ENCODE measurements around the gene TIGD3. TPM values are rescaled to one million over a fixed set of nuclear protein-coding genes. Genes with fewer than 3 reads are reported as not detected.

The TIGD3 gene, protein sequence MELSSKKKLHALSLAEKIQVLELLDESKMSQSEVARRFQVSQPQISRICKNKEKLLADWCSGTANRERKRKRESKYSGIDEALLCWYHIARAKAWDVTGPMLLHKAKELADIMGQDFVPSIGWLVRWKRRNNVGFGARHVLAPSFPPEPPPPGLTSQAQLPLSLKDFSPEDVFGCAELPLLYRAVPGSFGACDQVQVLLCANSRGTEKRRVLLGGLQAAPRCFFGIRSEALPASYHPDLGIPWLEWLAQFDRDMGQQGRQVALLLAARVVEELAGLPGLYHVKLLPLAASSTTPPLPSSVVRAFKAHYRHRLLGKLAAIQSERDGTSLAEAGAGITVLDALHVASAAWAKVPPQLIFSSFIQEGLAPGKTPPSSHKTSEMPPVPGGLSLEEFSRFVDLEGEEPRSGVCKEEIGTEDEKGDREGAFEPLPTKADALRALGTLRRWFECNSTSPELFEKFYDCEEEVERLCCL
- polyA plus RNA-seq (ENCODE audit: insufficient read length in 12 of 12) = under 1 TPM in 9 of 12 donors, not detected in 3; 0.11 to 0.30 (median 0.24) TPM
- long read RNA-seq, donor 1, partial matches to known transcripts = 0 of 1 reads
- long read RNA-seq, donor 1, other reads (novel, unspliced or antisense) = 0 of 1 reads
- long read RNA-seq, donor 2 = 0 reads
- long read RNA-seq, donor 3 = 0 reads
- long read RNA-seq, donor 4 = 0 reads
- long read RNA-seq, donor 5 = 0 reads
- long read RNA-seq, donor 6 = 0 reads
- long read RNA-seq, donor 7 = 0 reads
- long read RNA-seq, donor 8, partial matches to known transcripts = 0 of 1 reads
- long read RNA-seq, donor 8, other reads (novel, unspliced or antisense) = 0 of 1 reads
- long read RNA-seq, donor 9 = 0 reads
- long read RNA-seq, donor 10 = 0 reads
- long read RNA-seq, donor 11 = 0 reads

DNA sequence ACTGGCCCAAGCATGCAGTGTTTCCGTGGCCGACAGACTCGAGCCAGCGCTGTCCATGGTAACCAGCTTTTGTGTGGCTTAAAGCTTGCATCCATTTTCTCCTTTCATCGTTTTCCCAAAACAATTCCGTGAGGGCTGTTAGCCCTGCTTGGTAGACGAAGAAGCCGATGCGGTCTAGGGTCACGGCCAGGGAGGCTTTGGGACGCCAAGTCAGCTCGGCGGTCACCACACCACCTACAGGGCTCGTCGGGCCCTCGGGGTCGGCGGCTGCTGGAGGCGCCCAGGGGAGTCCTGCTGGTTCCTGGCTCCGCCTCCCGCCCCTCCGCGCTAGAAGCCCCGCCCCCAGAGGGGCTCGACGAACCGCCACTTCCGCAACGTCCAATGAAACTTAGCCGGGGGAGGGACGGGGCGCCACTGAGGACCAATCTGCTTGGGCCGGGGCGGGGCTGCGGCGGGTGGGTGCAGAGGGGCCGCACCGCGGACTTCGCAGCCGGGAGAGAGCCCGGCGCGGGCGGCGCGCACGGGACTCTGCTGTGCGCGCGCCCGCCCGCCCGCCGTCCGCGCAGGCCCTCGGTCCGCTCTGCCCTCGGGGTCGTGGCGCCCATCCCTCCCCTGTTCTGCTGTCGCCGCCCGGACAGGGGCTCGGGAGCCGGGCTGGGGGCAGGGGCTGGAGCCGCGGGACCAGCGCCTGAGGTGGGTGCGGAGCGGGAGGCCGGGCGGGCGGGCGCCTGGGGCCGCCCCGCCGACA is at the start of gene TIGD3:
TSS of gene TIGD3 (plus strand) at position 487 of the 748 bp plus-strand sequence. CDS start 1,058 bp downstream, outside the sequence.
- DNase-seq = peak; percentile 97

DNA sequence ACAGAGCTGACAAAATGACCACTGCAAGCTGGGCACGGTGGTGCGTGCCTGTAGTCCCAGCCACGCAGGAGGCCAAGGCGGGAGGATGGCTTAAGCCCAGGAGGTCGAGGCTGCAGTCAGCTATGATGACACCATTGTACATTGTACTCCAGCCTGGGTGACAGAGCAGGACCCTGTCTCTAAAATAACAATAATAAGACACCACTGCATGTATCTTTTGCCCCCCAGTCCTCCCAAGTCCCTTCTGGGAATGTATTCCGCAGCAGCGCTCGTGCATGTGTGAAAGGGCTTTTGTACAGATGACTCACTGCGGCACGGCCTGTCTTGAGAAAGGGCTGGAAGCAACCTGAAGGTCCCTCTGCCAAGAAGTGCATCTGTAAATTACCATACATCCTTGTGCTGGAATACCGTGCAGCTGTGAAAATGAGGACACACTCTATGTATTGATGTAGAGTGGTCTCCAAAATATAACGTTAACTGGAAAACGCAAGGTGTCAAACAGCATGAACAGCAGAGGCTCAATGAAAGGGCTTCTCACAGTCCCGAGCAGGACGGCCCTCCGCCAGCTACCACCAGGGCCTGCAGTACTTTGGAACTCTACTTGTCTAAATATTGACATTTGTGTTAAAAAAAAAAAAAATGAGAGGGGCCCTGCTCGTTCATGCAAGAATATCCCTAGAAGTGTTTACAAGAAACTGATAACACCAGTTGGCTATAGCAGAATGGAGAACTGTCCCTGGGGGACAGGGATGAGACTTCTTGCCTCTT is 48.9 kb upstream of the TIGD3 start:
- no peak for DNase-seq

DNA sequence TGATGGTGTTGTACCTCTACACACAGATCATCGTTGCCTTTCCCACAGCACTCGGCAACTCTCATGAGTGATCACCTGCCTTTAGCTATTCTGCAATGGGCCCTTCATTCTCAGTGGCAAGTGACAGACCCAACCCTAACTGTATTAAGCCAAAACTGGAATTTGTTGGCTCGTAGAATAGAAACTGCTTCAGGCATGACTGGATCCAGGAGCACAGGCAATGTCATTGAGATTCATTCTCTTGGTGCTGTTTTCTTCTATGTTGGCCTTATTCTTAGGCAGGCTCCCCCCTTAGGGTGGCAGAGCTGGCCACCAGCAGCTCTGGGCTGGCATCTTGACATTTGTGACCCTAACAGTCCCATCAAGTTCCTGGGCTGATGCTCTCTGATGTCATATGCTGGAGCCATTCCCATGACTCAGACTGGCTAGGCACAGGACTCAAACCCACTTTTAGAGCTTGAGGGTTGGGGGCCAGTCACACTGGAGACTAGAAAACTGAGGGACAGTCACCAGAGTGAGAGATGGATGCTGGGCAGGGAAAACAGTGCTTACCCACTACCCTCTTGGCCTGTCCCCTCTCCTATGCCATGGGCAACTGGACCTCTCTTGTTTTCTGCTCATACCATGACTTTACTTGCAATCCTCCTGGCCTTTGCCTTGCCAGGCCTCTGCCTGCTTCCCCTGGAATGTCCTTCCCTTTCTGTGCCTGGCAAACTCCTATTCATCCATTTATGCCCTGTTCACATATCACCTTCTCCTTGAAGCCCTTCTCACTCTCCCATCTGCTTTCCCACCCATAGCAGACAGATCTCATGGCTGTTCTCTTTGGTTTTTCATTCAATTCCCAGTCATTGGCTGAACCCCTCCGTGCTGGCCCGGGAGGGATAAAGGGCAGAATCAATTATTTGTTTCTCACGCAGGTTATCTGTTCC is 47.0 kb upstream of the TIGD3 start:
- no peak for DNase-seq

DNA sequence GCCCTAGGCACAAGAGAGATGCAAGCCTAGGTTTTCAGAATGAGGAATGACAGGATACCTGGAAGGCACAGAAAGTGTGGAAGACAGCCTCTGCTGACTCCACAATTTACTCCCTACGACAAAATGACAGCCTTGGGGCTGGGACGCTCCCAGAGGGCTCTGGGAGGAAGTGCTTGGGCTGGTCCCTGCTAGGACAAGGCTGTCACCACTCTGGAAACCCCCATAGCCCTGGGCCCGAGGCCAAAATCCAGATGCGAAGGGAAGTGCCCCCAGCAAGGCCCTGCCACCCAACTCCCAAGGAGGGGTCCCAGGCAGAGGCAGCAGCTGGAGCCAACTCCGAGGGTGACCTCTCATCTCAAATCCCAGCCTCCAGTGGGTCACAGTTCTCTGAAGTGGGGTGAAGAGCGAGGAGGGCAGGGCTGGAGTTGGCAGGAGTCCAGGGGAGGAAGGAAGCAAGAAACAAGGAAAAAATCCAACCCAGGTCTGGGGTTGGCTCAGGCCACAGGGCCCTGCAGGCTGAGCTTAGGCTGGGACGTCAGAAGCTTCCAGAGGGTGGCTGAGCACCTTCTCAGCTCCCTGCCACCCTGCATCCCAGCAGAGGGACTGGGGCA is 46.2 kb upstream of the TIGD3 start:
- no peak for DNase-seq

DNA sequence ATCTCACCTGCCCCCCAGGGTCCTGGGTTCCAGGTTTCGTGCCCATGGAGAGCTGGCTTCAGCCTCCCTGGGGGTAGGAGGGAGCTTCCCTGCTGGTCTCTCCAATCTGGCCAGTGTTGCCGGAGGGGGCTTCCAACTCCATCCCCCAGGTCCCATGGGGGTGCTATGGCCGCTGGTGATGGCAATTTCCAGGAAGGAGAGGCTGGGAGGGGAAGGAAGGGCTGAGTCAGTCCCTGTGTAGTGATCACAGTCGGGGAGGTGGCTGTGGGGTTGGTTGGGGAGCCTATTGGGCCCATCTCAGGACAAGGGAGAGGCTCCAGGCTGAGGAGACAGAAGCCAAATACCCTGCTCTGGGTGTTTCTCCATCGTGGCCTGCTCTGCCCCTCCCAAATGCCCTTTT is 45.5 kb upstream of the TIGD3 start:
- DNase-seq = no peak

DNA sequence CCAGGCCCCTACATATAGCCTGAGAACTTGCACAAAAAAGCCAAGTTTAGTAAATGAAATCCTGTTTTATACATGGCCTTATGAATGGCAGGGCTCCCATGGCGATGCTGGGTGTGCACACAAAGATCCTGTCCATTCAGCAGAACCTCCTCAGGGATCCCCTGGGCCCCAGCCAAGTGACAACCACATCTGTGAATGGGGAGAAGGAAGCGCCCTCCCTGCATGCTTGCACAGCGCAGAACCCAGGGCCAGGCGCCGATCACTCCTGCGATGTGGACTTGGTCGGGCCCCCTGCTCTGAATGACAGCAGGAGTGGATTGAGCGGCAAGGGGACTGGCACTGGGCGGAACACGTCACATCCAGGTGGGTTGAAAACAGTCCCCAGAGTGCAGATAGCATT is 44.3 kb upstream of the TIGD3 start:
- no peak for DNase-seq

DNA sequence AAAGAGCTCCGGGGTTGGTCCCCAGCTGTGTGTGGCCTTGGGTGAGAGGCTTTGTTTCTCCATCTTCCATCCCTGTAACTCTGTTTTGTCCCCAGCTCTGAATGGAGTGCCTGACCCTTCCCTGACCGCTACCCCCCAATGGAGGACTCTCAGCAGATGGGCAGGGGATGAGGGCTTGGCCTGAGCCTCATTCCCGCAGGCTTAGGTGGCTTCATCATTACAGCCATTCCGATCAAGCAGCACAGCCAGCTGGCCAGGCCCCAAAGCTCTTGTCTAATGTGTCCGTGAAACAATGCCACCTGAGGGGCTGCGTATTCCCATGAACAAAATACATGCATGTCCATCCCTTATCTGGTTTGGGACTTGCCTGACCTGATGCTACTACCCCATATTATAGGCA is 43.8 kb upstream of the TIGD3 start:
- no peak for DNase-seq

DNA sequence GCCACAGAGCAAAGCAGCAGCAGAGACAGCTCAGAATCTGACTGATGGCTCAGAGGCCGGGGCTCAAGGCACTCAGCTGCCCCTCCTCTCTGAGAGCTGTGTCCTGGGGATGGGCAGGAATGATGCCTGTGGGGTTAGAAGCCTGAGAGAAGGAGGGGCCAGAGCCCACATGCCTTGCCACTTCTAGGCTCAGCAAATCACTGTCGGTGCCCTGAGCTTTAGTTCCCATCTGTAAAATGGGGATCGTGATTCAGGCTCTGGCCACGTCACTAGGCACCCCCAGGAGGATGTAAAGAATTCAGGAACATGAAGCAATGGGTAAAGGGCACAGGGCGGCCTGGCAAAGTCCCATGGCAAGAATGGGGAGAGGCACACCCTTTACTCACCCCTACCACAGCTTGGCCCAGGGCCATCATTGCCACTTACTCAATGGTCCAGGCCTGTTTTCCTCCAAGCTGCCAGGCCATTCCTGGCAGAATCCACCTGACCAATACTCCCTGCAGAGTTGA is 43.3 kb upstream of the TIGD3 start:
- no peak for DNase-seq

DNA sequence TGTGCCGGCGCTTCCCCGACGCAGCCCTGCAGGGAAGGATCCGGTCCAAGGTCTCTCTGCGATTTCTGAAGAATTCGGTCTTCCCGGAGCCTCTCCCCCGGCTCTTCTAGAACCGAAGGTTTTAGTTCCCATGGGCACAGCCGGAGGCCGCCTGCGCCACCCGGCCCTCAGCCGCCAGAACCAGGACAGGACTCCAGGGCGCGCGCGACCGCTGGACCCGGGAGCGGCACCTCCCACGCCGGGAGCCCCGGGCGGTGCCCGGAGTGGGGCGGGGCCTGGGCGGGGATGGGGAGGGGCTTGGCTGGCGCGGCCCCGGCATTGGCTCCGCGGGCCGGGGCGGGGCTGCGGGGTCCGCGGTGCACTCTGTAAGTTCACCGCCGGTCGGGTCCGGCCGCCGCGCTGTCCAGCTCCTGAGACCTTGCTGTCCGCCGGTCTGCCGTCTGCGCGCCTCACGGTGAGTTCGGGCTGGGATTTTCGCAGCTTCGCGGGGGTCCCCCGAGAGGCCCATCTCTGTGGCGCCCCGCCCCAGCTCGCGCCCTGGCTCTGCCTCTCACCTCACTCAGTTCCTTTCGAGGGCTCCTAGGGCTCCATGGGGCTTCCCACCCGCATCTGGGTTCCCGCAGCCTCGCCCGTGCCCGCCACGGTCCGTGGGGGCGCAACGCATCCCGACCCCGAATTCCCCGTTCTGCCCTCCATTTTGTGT is 39.9 kb upstream of the TIGD3 start, which contains the start of gene CDC42EP2:
TSS of gene CDC42EP2 (plus strand) at position 366 of the 703 bp plus-strand sequence. CDS start 6,033 bp downstream, outside the sequence.
- DNase-seq = peak; percentile 85

DNA sequence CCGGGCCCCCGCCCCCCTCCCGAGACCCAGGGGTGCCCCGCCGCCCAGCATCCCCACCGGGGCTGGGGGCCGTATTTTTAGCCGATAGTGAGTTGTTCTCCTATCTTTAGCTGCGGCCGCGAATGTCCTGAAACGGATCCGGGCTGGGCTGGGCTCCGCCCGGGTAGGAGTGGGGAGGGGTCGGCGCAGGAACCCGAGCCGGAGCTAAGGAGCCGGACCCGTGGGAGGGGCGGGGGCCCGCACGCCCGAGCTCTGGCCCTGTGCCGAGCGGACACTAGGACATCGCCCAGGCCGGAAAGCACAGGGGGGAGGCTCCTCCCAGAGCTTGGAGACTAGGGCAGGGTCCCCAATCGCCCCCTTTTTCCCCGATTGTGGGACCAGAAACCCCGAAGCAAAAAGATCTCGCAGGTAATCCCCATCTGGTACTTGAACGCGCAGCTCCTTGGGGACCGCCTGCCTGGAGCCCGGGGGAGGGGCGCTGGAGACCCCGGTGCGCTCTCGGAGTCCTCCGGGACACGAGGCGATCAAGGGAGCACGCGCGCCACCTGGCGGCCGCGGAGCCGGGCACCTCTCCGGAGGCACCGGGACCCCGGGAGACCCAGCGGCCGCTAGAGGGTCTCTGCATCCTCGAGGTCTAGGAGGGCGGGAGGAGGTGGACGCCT is 39.2 kb upstream of the TIGD3 start:
- peak; percentile 86 for DNase-seq

DNA sequence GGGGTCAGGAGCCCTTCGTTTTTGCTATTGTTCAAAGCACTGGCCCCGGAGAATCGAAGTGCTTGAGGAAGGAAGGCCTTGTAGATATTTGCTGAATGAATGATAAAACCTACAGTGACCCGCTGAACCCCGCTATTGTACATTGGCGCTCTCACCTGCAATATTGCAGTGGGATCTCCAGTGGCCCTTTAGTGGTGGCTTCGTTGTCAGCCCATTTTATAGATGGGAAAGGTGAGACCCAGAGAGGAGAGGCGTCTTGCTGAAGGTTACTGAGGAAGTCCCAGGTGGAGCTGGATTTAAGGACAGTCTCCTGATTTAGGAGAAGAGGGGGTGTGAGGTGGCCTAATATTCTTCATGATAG is 38.7 kb upstream of the TIGD3 start:
- no peak for DNase-seq

DNA sequence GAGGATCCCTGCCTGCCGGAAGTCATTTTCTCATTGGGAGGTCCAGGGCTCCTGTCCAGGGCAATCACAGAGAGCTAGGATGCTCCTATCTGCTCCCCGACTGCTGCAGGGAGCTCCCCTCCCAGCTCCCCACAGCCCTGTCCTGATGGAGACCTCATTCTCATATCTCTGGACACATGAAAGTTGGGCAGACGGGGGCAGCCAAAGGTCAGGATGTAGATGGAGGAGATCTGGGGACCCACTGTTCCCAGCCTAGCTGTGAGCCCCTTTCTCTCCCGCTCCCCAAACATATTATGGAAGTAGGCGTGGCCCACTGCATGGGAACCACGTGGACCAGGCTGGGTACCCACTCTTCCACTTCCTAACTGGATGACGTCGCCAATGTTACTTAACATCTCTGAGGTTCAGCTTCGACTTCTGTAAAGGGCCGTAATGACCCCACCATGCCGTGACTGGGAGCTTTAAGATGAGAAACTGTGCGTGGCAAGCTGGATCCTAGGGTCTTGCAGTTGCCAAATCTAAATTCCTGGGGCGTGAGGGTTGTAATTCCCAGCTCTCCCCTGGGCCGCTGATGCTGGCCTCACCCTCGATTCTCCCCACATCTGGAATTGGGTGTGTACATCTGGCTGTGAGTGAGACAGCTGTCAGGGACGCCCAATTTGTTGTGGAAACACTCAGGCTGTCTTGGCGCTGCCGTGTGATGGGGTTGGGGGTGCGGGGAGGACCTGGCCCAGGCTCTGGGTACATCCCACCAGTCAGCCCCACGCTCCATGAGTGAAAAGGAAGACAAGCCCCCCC is 38.1 kb upstream of the TIGD3 start:
- peak; percentile 90 for DNase-seq

DNA sequence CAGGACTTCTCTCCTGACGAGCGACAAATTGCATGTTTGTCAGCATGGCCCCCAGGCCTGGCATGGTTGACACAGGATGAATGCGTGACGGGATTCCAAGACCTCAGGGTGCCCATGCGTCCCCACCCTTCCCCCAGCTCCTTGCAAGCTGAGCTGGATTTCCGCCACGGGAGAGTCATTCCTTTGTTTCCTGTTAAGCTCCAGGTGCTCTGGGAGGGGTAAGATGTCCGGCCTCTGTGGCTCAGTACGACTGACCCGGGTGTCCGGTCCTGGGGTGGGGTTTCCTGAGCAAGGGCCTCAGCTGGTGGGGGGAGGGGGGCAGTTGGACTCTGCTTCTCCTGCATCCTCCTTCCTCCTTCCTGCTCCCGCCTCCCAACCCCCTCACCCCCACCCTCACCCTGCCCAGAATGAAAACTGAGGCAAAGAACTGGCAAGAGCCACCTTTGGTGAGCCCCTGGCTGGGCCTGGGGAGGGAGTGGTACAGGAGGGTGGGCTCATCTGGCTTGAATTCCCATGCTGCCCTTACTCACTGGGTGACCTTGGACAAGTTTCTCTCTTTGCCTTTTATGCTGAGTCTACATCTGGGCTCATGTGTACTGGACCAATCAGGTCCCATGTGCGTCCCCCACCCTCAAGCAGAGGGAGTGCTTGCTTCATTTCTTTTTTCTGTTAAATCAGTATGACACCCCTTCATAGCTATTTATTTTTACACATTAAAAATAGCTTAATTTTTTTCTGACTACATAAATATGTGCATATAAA is 37.3 kb upstream of the TIGD3 start:
- peak; percentile 85 for DNase-seq

DNA sequence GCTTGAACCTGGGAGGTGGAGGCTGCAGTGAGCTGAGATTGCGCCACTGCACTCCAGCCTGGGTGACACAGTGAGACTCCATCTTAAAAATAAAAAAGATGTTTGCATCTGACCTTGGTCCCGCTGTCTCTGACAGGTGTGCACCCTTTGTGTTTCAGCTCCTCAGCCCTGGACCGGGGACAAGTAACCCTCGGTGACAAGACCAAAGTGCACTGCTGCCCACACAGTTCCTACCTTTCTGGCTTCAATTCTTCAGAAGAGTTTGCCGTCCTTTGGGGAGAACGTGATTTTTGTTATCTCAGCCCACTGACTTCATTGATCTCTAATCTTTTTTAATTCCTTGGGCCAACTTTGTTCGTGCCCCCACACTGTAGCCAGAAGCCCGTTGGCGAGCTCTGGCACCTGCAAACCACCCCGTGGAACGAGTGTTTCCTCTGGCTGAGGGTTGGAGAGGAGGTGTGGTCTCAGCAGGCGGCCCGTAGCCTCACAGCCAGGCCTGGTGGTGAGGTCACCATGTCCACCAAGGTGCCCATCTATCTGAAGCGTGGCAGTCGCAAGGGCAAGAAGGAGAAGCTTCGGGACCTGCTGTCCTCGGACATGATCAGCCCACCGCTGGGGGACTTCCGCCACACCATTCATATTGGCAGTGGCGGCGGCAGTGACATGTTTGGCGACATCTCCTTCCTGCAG is 34.0 kb upstream of the TIGD3 start:
- DNase-seq = no peak

DNA sequence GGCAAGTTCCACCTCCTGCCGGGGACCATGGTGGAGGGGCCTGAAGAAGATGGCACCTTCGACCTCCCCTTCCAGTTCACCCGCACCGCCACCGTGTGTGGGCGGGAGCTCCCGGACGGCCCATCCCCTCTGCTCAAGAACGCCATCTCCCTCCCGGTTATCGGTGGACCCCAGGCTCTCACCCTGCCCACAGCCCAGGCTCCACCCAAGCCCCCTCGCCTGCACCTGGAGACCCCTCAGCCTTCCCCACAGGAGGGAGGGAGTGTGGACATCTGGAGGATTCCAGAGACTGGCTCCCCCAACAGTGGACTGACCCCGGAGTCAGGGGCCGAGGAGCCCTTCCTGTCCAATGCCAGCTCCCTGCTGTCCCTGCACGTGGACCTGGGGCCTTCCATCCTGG is 33.5 kb upstream of the TIGD3 start:
- DNase-seq = no peak

Data from muscle of arm (tissue), 14 donors.